IPS DF 6.9 (cell line): ENCODE results near the gene CTNNA2.
"Not testable (repeated sequence)": the region's sequence is repeated elsewhere in the genome, so short reads cannot be mapped to it uniquely, and the experiment has no call there.

Experiments used
- DNase-seq: peaks from one replicate; pipeline ENCODE4 v3.0.0-alpha.2; 2013; ENCODE audit warnings: low read depth, low spot score
- H3K27ac ChIP-seq: one replicate; pipeline ENCODE4 v1.5.1; 2013; ENCODE audit warnings: low read length, control low read depth
- H3K27me3 ChIP-seq: 2 replicates; pipeline ENCODE4 v1.6.1; 2013; ENCODE audit warnings: mild to moderate bottlenecking, low read length; ENCODE audit not compliant: control insufficient read depth, insufficient read depth
- H3K36me3 ChIP-seq: 2 replicates; pipeline ENCODE4 v1.6.1; 2013; ENCODE audit warnings: low read length; ENCODE audit not compliant: control insufficient read depth, insufficient read depth
- H3K4me1 ChIP-seq: 2 replicates; pipeline ENCODE4 v1.6.1; 2013; ENCODE audit warnings: low read length; ENCODE audit not compliant: control insufficient read depth, insufficient read depth
- H3K4me3 ChIP-seq: 2 replicates; pipeline ENCODE4 v1.5.1; 2013; ENCODE audit warnings: mild to moderate bottlenecking, low read length
- H3K9me3 ChIP-seq: 2 replicates; pipeline ENCODE4 v1.6.1; 2013; ENCODE audit warnings: low read length, inconsistent platforms; ENCODE audit not compliant: control insufficient read depth, insufficient read depth
- WGBS: extraction: QIAGEN DNeasy Blood & Tissue Kit; methylation state at CpG from one replicate; pipeline ENCODE4 v1.1.7; 2013; ENCODE audit warnings: mixed read lengths, missing lambda C conversion rate; ENCODE audit not compliant: insufficient read length, insufficient coverage; 5-methylcytosine and 5-hydroxymethylcytosine counted together

The CTNNA2 gene

GRCh38 chr2:80145499-80145898 lies 632.6 kb downstream of the CTNNA2 start:
- no peaks in the 10 kb centered on the region for H3K36me3 ChIP-seq
- H3K4me1 ChIP-seq = no peaks in the 10 kb centered on the region
- no peaks in the 10 kb centered on the region for H3K9me3 ChIP-seq
- H3K27me3 ChIP-seq = no peaks in the 10 kb centered on the region
- DNase-seq = no peak
- H3K4me3 ChIP-seq = no peak overlapping the region
- no CpG with 5 or more reads among the region's 4 CpGs for WGBS
- H3K27ac ChIP-seq = no peak overlapping the region

GRCh38 chr2:80146757-80147156 lies 633.9 kb downstream of the CTNNA2 start:
- H3K4me1 ChIP-seq, H3K27me3 ChIP-seq, H3K27ac ChIP-seq, H3K36me3 ChIP-seq, DNase-seq, H3K9me3 ChIP-seq, H3K4me3 ChIP-seq: not testable (repeated sequence)
- no CpG with 5 or more reads among the region's 5 CpGs for WGBS

GRCh38 chr2:80147690-80148089 lies 634.8 kb downstream of the CTNNA2 start:
- H3K36me3 ChIP-seq = no peaks in the 10 kb centered on the region
- no peak overlapping the region for H3K27ac ChIP-seq
- no peaks in the 10 kb centered on the region for H3K27me3 ChIP-seq
- DNase-seq = no peak
- H3K4me1 ChIP-seq = no peaks in the 10 kb centered on the region
- no CpG with 5 or more reads among the region's 3 CpGs for WGBS
- H3K4me3 ChIP-seq = no peak overlapping the region
- H3K9me3 ChIP-seq = no peaks in the 10 kb centered on the region

- H3K27ac ChIP-seq = no peak overlapping the region
- no peaks in the 10 kb centered on the region for H3K4me1 ChIP-seq
- H3K27me3 ChIP-seq = no peaks in the 10 kb centered on the region
- H3K4me3 ChIP-seq = no peak overlapping the region
- WGBS = no CpG with 5 or more reads among the region's 2 CpGs
- no peaks in the 10 kb centered on the region for H3K36me3 ChIP-seq
- DNase-seq = no peak
- H3K9me3 ChIP-seq = no peaks in the 10 kb centered on the region
Measured at GRCh38 chr2:80148906-80149305, 636.1 kb downstream of the CTNNA2 start.

GRCh38 chr2:80149991-80150390 lies 637.1 kb downstream of the CTNNA2 start:
- no peak for DNase-seq
- Histone ChIP-seq H3K27ac (no peak overlapping the region), H3K4me1 (no peaks in the 10 kb centered on the region), H3K36me3 (no peaks in the 10 kb centered on the region), H3K4me3 (no peak overlapping the region), H3K9me3 (no peaks in the 10 kb centered on the region), H3K27me3 (no peaks in the 10 kb centered on the region)
- no CpG with 5 or more reads among the region's 1 CpG for WGBS

- Histone ChIP-seq H3K4me1 (no peaks in the 10 kb centered on the region), H3K9me3 (no peaks in the 10 kb centered on the region), H3K36me3 (no peaks in the 10 kb centered on the region), H3K27ac (no peak overlapping the region), H3K4me3 (no peak overlapping the region), H3K27me3 (no peaks in the 10 kb centered on the region)
- no peak for DNase-seq
Measured at GRCh38 chr2:80151248-80151647, 638.4 kb downstream of the CTNNA2 start.

- Histone ChIP-seq H3K27me3 (no peaks in the 10 kb centered on the region), H3K27ac (no peak overlapping the region), H3K4me3 (no peak overlapping the region), H3K4me1 (no peaks in the 10 kb centered on the region), H3K9me3 (no peaks in the 10 kb centered on the region), H3K36me3 (no peaks in the 10 kb centered on the region)
- WGBS = no CpG with 5 or more reads among the region's 3 CpGs
- DNase-seq = no peak
Measured at GRCh38 chr2:80151651-80152050, 638.8 kb downstream of the CTNNA2 start.

GRCh38 chr2:80153151-80153550 lies 640.3 kb downstream of the CTNNA2 start:
- Histone ChIP-seq H3K27me3 (no peaks in the 10 kb centered on the region), H3K36me3 (no peaks in the 10 kb centered on the region), H3K9me3 (no peaks in the 10 kb centered on the region), H3K27ac (no peak overlapping the region), H3K4me3 (no peak overlapping the region), H3K4me1 (no peaks in the 10 kb centered on the region)
- no peak for DNase-seq
- no CpG with 5 or more reads among the region's 4 CpGs for WGBS

- Histone ChIP-seq H3K4me1 (no peaks in the 10 kb centered on the region), H3K9me3 (no peaks in the 10 kb centered on the region), H3K27ac (no peak overlapping the region), H3K4me3 (no peak overlapping the region), H3K36me3 (no peaks in the 10 kb centered on the region), H3K27me3 (no peaks in the 10 kb centered on the region)
- no peak for DNase-seq
Measured at GRCh38 chr2:80153768-80154167, 640.9 kb downstream of the CTNNA2 start.

- no peaks in the 10 kb centered on the region for H3K36me3 ChIP-seq
- WGBS = no CpG with 5 or more reads among the region's 7 CpGs
- H3K4me3 ChIP-seq = no peak overlapping the region
- no peaks in the 10 kb centered on the region for H3K4me1 ChIP-seq
- H3K27ac ChIP-seq = no peak overlapping the region
- H3K9me3 ChIP-seq = no peaks in the 10 kb centered on the region
- no peak for DNase-seq
- H3K27me3 ChIP-seq = no peaks in the 10 kb centered on the region
Measured at GRCh38 chr2:80154231-80154915, 641.5 kb downstream of the CTNNA2 start.

GRCh38 chr2:80164375-80164774 lies 651.5 kb downstream of the CTNNA2 start:
- WGBS = no CpG with 5 or more reads among the region's 1 CpG
- no peak overlapping the region for H3K4me3 ChIP-seq
- H3K4me1 ChIP-seq = no peaks in the 10 kb centered on the region
- H3K9me3 ChIP-seq = no peaks in the 10 kb centered on the region
- H3K27me3 ChIP-seq = no peaks in the 10 kb centered on the region
- DNase-seq = no peak
- no peak overlapping the region for H3K27ac ChIP-seq
- H3K36me3 ChIP-seq = no peaks in the 10 kb centered on the region
